Measurements from ENCODE around the gene IFT88. TPM values are rescaled to one million over a fixed set of nuclear protein-coding genes. Genes with fewer than 3 reads are reported as not detected.

Gene IFT88
- total and polyA plus RNA-seq, 2 donors = 11.1 to 51.1 TPM

GRCh38 chr13:20624213-20624612 lies 57.3 kb downstream of the IFT88 start:
- Histone ChIP-seq H3K27ac (ENCODE audit: low read depth) (no peak overlapping the region), H3K4me3 (ENCODE audit: low read depth, low read length) (no peak overlapping the region), H3K36me3 (ENCODE audit: insufficient read depth) (no peaks in the 10 kb centered on the region), H3K4me1 (ENCODE audit: insufficient read depth) (no peaks in the 10 kb centered on the region)
- 95% methylated on average over 4 of the region's 4 CpGs for WGBS
- no peak for DNase-seq (ENCODE audit: extremely low spot score)

- DNase-seq (ENCODE audit: extremely low spot score) = no peak
- H3K27ac ChIP-seq (ENCODE audit: low read depth) = no peak overlapping the region
- no peaks in the 10 kb centered on the region for H3K4me1 ChIP-seq (ENCODE audit: insufficient read depth)
- no peaks in the 10 kb centered on the region for H3K36me3 ChIP-seq (ENCODE audit: insufficient read depth)
- H3K4me3 ChIP-seq (ENCODE audit: low read depth, low read length) = no peak overlapping the region
- WGBS = 97% methylated on average over 3 of the region's 3 CpGs
Observed at GRCh38 chr13:20633802-20634201, 66.8 kb downstream of the IFT88 start.

GRCh38 chr13:20636079-20636478 lies 69.1 kb downstream of the IFT88 start:
- no peak overlapping the region for H3K4me3 ChIP-seq (ENCODE audit: low read depth, low read length)
- H3K4me1 ChIP-seq (ENCODE audit: insufficient read depth) = no peaks in the 10 kb centered on the region
- no peaks in the 10 kb centered on the region for H3K36me3 ChIP-seq (ENCODE audit: insufficient read depth)
- DNase-seq (ENCODE audit: extremely low spot score) = no peak
- no peak overlapping the region for H3K27ac ChIP-seq (ENCODE audit: low read depth)
- WGBS = 98% methylated on average over 1 of the region's 1 CpG

GRCh38 chr13:20637811-20638210 lies 70.9 kb downstream of the IFT88 start:
- 92% methylated on average over 5 of the region's 5 CpGs for WGBS
- Histone ChIP-seq H3K27ac (ENCODE audit: low read depth) (no peak overlapping the region), H3K4me1 (ENCODE audit: insufficient read depth) (no peaks in the 10 kb centered on the region), H3K4me3 (ENCODE audit: low read depth, low read length) (no peak overlapping the region), H3K36me3 (ENCODE audit: insufficient read depth) (no peaks in the 10 kb centered on the region)
- DNase-seq (ENCODE audit: extremely low spot score) = no peak

GRCh38 chr13:20647758-20648157 lies 80.8 kb downstream of the IFT88 start:
- no peaks in the 10 kb centered on the region for H3K4me1 ChIP-seq (ENCODE audit: insufficient read depth)
- 98% methylated on average over 2 of the region's 2 CpGs for WGBS
- H3K36me3 ChIP-seq (ENCODE audit: insufficient read depth) = no peaks in the 10 kb centered on the region
- no peak overlapping the region for H3K27ac ChIP-seq (ENCODE audit: low read depth)
- H3K4me3 ChIP-seq (ENCODE audit: low read depth, low read length) = no peak overlapping the region
- no peak for DNase-seq (ENCODE audit: extremely low spot score)

GRCh38 chr13:20652946-20653345 lies 86.0 kb downstream of the IFT88 start:
- Histone ChIP-seq H3K27ac (ENCODE audit: low read depth) (no peak overlapping the region), H3K4me3 (ENCODE audit: low read depth, low read length) (no peak overlapping the region), H3K36me3 (ENCODE audit: insufficient read depth) (no peaks in the 10 kb centered on the region), H3K4me1 (ENCODE audit: insufficient read depth) (no peaks in the 10 kb centered on the region)
- no peak for DNase-seq (ENCODE audit: extremely low spot score)
- 59% methylated on average over 4 of the region's 4 CpGs for WGBS

- Histone ChIP-seq H3K4me1 (ENCODE audit: insufficient read depth) (no peaks in the 10 kb centered on the region), H3K36me3 (ENCODE audit: insufficient read depth) (no peaks in the 10 kb centered on the region), H3K4me3 (ENCODE audit: low read depth, low read length) (no peak overlapping the region), H3K27ac (ENCODE audit: low read depth) (no peak overlapping the region)
- WGBS = 89% methylated on average over 1 of the region's 1 CpG
- DNase-seq (ENCODE audit: extremely low spot score) = no peak
Observed at GRCh38 chr13:20654156-20654555, 87.2 kb downstream of the IFT88 start.

- H3K4me1 ChIP-seq (ENCODE audit: insufficient read depth) = no peaks in the 10 kb centered on the region
- WGBS = 87% methylated on average over 5 of the region's 5 CpGs
- H3K4me3 ChIP-seq (ENCODE audit: low read depth, low read length) = no peak overlapping the region
- no peak for DNase-seq (ENCODE audit: extremely low spot score)
- H3K27ac ChIP-seq (ENCODE audit: low read depth) = no peak overlapping the region
- no peaks in the 10 kb centered on the region for H3K36me3 ChIP-seq (ENCODE audit: insufficient read depth)
Observed at GRCh38 chr13:20658451-20659040, 91.6 kb downstream of the IFT88 start.

GRCh38 chr13:20664351-20664750 lies 97.4 kb downstream of the IFT88 start:
- no peaks in the 10 kb centered on the region for H3K4me1 ChIP-seq (ENCODE audit: insufficient read depth)

GRCh38 chr13:20666948-20667347 lies 100.0 kb downstream of the IFT88 start:
- WGBS = 79% methylated on average over 4 of the region's 4 CpGs

More at GRCh38 chr13:20664351-20664750, 97.4 kb downstream of the IFT88 start:
- no peak for DNase-seq (ENCODE audit: extremely low spot score)
- Histone ChIP-seq H3K27ac (ENCODE audit: low read depth) (no peak overlapping the region), H3K36me3 (ENCODE audit: insufficient read depth) (peaks cover 2% of the 10 kb centered on the region), H3K4me3 (ENCODE audit: low read depth, low read length) (no peak overlapping the region)

GRCh38 chr13:20667857-20668437 lies 101.0 kb downstream of the IFT88 start:
- WGBS = 54% methylated on average over 4 of the region's 4 CpGs
- Histone ChIP-seq H3K27ac (ENCODE audit: low read depth) (no peak overlapping the region), H3K4me1 (ENCODE audit: insufficient read depth) (no peaks in the 10 kb centered on the region), H3K4me3 (ENCODE audit: low read depth, low read length) (no peak overlapping the region), H3K36me3 (ENCODE audit: insufficient read depth) (peaks cover 2% of the 10 kb centered on the region)
- DNase-seq (ENCODE audit: extremely low spot score) = no peak

More at GRCh38 chr13:20666948-20667347, 100.0 kb downstream of the IFT88 start:
- peaks cover 2% of the 10 kb centered on the region for H3K36me3 ChIP-seq (ENCODE audit: insufficient read depth)
- H3K4me1 ChIP-seq (ENCODE audit: insufficient read depth) = no peaks in the 10 kb centered on the region
- no peak for DNase-seq (ENCODE audit: extremely low spot score)
- H3K27ac ChIP-seq (ENCODE audit: low read depth) = no peak overlapping the region
- H3K4me3 ChIP-seq (ENCODE audit: low read depth, low read length) = no peak overlapping the region

GRCh38 chr13:20669162-20669561 lies 102.2 kb downstream of the IFT88 start:
- H3K4me1 ChIP-seq (ENCODE audit: insufficient read depth) = no peaks in the 10 kb centered on the region
- 79% methylated on average over 5 of the region's 5 CpGs for WGBS
- H3K4me3 ChIP-seq (ENCODE audit: low read depth, low read length) = no peak overlapping the region
- peaks cover 2% of the 10 kb centered on the region for H3K36me3 ChIP-seq (ENCODE audit: insufficient read depth)
- H3K27ac ChIP-seq (ENCODE audit: low read depth) = no peak overlapping the region
- DNase-seq (ENCODE audit: extremely low spot score) = no peak

- DNase-seq (ENCODE audit: extremely low spot score) = no peak
- Histone ChIP-seq H3K36me3 (ENCODE audit: insufficient read depth) (no peaks in the 10 kb centered on the region), H3K4me1 (ENCODE audit: insufficient read depth) (no peaks in the 10 kb centered on the region), H3K27ac (ENCODE audit: low read depth) (no peak overlapping the region), H3K4me3 (ENCODE audit: low read depth, low read length) (no peak overlapping the region)
- WGBS = 89% methylated on average over 1 of the region's 1 CpG
Observed at GRCh38 chr13:20671789-20672188, 104.8 kb downstream of the IFT88 start.

GRCh38 chr13:20672772-20673171 lies 105.8 kb downstream of the IFT88 start:
- Histone ChIP-seq H3K4me3 (ENCODE audit: low read depth, low read length) (no peak overlapping the region), H3K36me3 (ENCODE audit: insufficient read depth) (no peaks in the 10 kb centered on the region), H3K27ac (ENCODE audit: low read depth) (no peak overlapping the region), H3K4me1 (ENCODE audit: insufficient read depth) (no peaks in the 10 kb centered on the region)
- DNase-seq (ENCODE audit: extremely low spot score) = no peak
- 88% methylated on average over 2 of the region's 2 CpGs for WGBS
